Measurements from ENCODE around the gene WWOX.

Gene WWOX

DNA sequence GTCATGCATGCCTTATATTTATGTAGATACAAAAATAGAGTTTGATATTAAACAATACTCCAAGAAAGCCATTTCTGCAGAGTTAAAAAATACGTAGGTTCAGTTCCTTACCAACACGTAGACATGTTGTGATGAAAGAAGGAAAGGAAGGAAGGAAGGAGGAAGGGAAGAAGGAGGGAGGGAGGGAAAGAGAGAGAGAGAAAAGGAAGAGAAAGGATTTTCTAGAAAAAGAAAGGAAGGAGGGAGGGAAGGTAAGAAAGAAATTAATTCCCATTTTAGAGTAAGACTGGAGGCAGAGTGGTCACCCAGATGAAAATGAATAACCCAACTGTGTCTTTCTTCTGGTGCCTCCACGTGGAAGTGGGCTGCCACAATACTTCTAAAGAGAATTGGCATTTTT is 652.1 kb downstream of the WWOX start:
- DNase-seq, result no peak

DNA sequence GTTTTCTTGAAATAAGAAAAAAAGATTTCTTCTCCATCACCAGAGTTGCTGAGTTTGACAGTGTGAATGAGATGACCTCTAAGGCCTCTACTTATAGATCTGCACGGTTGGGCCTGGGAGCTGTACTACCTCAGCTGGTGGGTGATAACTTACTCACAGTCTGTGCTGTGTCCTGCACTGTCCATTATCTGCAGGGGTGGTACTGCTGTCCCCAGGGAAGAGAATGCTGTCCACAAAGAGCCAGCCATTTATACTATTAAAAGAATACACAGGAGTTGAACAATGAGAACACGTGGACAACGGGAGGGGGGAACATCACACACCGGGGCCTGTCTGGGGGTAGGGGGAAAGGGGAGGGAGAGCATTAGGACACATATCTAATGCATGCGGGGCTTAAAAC is 655.3 kb downstream of the WWOX start:
- no peak for DNase-seq

DNA sequence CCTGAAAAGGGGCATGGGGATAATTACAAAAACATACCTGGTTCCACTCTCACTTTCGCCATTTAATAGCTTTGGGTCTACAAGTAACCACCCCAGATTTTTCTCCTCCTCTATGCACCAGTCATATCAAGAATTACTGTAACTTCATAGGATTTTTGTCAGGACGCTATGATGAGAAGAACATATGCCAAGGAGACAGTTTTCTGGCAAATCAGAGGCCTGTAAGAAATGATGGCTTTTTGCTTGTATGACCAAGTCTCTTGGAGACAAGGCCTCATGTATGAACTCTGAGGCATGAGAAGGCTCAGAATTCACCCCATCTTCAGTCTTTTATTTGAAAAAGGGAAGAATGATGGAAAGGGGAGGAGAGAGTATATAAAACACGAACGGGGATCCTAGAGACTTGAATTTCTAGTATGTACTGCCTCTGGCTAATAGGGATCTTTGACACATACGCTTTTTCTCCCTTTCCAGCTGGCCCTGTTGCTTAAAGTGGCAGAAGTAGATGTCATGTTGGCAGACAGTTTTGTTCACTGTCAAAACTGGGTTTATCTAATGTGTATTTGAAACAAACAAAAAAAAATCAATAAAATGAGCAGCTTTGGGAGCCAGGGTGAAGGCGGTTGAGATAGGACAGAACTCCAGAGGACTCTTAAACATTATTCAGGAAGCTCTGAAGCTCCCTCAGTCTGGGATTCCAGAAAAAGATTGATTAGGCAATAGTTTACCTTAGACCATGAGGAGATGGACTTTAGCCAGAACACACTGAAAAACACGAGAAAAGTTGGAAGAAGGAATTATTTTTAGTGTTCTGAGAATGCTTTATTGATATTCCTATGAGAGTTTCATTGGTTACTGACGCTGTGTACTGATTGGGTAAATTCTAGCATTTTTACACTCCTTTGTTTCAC is 656.6 kb downstream of the WWOX start:
- no peak for DNase-seq

DNA sequence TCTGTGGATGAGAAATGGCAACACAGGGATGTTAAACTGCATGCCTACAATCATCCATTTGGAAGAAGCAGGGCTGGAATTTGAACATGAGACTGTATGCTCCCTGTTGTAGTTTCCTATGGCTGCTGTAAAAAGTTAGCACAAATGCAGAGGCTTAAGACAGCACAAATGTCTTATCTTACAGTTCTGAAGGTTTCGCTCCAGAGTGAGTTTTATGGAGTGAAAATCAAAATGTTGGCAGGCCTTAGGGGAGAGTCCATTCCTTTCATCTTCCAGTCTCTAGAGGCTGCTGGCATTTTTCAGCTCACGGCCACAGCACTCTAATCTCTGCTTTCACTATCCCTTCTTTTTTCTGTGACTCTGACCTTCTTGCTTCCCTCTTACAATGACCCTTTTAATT is 660.1 kb downstream of the WWOX start:
- DNase-seq, result no peak

DNA sequence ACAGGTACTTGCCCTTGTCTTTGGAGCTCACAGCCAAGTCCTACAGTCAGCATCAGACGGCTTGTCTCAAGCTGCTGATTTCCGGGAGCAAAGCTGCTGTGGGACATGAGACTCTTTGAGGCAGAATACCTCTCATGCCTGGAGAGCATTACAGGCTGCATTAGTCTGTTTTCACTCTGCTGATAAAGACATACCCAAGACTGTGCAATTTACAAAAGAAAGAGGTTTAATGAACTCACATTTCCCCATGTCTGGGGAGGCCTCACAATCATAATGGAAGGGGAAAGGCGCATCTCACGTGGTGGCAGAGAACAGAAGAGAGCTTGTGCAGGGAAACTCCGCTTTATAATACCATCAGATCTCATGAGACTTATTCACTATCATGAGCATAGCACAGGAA is 661.2 kb downstream of the WWOX start:
- no peak for DNase-seq

DNA sequence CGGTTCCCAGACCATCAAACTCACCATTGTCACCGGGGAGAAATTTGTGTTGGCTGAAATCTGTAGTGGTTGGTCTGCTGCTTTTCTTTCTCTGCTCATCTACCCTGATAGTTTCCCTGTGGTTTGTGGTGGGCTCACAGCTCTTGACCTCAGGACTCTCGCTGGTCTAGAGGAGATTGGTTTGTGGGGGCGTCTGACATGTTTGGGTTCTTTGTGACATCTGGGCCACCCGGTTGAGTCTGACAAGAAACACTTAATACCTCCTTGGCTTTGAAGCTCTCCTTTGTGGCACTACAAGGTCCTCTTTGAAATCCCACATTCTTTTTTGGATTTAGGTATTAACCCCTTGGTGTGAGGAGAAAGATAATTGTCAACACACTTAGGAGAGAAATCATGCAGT is 662.0 kb downstream of the WWOX start:
- DNase-seq, result no peak

DNA sequence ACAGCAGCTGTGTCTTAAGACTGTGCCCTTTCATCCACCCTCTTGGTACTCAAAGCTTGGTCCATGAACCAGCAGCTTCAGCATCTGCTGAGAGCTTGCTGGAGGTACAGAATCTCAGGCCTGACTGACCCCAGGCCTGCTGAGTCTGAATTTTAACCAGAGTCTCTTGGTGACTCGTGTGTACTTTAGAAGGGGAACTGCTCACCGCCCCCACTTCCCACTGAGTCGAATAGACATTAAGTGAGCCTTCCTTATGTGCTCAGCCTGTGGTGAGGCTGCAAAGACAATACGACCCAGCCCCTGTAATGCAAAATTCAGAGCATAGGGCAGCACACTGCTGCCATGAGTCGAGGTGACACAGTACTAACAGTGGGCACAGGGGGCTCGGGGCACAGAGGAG is 662.8 kb downstream of the WWOX start:
- no peak for DNase-seq

DNA sequence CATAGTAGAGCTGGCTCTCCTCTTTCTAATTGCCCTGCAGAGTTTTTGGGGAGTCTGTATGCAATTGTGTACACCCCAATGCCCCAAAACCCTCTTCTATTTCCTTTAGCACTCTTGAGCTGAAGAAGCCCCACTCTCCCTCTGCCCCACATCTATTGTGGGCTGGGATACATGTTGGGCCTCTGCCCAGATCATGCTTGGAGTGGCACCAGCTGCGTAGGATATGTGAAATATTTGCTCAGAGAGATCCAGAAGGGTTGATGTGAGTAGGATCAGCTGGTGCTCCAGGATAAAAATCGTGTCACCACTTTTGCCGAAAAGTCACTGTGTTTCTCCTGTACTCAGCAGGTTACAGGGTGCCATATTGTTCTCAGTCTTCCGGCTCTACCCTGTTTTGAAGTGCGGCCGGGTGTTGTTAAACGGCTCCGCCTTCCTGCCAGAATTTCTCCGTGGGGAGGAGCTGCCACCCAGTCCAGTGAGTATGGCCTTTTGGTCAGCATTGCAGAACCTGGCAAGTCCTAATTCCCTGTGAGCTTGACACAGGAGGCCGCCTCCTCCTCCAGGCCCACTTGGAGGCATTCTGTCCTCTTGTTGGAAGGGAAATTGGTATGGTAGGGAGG is 664.5 kb downstream of the WWOX start:
- DNase-seq, result no peak

DNA sequence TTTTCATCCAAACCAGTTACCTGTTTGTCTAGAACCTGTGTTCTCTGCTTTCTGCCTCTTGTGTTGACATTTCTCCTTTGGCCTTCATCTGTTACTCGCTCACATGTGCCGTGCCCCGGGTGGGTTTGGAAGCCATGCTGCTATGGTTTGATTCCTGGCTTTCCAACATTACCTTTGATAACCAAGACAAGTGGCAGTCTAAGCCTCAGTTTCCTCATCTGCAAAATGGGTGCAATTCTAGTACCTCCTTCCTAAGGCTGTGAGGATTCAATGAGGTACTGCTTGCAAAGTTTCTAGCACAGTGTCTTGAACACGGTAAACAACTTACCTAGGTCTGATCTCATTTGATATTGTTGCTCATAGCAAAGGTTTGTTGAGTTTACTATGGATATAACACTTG is 665.0 kb downstream of the WWOX start:
- no peak for DNase-seq

DNA sequence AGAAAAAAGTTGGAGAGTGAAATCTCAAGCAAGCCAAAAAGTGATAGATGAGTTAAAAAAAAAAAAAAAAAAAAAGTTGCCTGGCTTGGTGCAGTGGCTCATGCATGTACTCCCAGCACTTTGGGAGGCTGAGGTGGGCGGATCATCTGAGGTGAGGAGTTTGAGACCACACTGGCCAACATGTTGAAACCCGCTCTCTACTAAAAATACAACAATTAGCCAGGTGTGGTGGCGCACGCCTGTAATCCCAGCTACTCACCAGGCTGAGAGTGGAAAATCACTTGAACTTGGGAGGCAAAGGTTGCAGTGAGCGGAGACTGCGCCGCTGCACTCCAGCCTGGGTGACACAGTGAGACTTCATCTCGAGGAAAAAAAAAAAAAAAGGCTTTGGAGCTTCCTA is 668.8 kb downstream of the WWOX start:
- no peak for DNase-seq

DNA sequence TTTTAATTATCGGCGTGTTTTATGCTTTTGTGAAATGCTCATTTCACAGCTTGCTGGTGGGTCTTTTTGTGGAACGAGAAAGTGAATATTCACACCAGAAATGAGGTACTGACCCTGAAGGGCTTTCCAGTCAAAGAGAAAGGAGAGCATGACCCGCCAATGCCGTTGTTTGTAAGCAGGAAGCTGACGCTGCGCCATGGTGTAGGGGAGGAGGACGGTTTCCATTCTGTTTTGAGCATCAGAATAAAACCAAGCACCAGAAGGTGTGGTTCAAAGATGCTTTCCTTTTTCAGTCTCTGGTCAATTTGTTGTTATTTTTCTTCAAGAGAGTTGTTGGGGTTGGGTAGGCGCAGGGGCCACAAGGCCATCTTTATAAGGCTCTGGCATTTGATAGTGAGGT is 669.3 kb downstream of the WWOX start:
- DNase-seq, result no peak

DNA sequence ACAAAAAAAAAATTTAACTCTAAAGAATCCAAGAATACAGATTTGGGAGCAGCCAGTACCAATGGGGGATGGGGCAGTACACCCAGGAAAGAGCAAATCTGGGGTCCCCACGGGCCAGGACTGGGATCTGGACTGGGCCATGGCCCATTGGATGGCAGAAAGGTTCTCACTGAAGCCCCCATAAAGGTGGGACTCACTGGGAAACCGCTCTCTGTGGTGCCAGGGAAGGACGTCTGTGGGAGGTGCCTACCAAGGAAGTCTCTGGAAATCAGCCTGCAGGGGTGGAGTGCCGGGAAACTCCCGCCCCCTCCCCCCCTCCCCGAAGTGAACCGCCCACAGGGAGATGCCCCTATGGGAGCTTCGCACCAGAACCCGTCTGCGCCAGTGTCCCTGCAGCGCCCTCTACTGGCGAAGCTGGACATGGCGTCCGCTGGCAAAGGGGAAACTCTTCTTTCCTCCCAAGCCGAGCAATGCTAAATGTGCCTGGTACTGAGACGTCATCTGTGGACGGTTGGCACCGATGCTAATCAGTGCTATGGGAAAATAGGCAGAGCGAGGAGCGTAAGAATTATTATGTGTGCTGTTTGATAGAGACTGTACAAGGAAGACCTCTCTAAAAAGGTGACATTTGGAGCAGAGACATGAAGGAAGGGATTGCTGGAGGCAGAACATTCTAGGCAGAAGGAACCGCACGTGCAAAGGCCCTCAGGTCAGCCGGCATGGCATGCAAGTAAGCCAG is 671.1 kb downstream of the WWOX start:
- peak; percentile 45 for DNase-seq

DNA sequence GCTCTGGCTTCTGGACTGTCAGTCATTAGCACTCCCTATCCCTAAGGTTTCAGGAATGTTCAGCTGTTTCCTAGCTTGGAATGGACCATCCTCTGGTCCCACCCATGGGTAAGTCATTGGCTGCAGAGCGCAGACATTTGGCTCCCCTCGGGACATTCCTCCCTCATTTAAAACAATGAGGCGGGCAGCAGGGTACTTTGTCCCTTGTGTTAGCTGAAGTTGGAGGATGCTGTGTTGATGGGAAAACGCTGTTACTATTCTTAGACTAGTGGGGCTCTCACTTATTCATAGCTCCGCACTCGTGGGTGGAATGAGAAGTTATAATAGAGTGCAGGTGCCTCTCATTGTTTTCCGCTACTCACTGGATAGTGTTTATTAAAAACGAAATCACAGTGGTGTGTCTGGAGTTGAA is 673.8 kb downstream of the WWOX start:
- no peak for DNase-seq

DNA sequence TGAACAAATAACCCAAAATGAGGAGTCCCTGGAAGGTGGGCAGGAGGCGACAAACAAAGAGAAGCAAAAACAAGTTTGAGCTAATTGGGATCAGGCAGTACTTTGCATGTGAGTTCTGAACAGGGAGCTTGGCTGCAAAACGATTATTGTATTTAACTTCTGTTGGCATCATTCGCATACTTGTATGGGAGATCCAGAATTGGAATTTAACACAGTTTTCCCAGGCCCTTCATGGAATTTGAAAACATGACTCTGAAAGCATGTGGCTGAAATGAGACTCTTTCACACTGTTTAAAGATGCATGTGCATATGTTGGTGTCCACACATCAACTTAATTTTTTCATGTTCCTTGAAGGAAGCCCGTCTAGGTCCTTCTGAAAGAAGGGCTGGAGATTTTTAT is 674.3 kb downstream of the WWOX start:
- no peak for DNase-seq

DNA sequence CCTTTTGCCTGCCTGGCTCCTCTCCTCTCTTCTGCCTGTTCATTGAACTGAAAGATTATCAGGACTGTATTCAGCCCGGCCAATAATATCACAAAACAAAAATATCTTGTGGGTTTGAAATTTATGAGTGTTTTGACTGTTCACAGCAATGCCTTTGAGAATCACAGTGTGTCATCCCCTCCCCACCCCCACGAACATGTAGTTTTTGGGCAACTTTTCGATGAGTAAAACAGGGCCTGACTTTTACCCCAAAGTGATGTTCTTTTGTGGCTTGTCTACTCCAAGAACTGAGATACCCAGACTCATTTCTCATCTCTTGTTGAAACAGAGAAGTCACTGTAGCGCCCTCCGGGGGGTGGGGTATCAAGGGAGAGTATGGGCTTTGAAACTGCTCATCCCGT is 675.7 kb downstream of the WWOX start:
- DNase-seq, result no peak

DNA sequence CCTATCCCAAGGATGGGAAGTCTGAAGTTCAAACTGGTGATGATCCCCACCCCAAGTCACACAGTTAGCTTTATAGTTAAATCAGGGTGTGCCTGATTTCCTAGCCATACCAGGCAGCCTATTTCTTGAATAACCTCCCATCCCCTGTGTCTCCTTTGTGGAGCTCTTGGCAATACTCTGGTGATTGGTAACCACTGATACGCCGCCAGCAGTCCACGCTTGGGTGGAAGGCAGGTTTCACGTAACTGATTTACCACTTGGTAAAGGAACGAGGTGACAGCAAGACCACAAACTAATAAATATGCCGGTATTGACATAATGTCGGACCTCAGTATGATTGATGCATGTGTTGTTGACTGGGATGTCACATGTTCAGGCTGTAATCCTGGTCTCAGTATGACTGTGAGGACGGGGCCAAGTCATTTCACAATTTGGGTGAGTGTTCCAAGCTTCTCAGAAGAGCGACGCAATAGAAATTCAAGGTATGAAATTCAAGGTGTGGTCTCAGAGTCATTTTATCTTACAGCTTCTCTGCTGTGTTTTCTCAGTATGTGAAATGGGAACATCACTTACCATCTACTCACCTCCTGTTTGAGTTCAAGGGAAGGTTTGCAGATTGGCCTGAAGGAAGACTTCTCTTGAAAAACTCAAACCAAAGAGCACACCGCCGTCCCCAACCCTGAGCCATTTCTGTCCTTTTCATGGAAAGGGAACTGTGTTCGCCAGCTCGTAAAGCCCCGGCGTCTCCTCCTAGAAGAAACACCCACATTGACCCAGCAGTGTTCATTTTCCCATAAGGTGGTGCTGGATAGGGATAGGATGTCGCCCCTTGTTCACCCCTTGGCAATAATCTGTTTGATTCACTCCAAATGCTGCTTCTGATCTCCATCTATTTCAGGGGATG is 678.9 kb downstream of the WWOX start:
- no peak for DNase-seq

DNA sequence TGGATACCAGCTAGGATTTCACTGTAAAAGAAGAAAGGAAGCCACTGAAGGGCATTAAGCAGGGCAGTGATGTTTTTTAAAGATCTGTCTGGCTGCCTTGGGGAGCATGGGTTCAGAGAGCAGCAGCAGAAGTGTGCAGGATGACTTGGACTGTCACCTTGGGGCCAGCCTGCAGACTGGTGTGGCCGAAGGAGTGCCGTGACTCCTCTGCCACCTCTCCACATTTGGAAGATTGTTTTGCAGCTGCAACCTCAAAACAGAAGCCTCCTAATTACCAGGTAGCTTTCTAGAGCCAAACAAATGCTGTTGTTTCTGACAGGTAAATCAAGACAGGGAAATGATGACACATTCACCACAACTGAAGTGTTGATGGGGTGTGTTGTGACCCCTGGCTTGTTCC is 681.4 kb downstream of the WWOX start:
- DNase-seq, result no peak

DNA sequence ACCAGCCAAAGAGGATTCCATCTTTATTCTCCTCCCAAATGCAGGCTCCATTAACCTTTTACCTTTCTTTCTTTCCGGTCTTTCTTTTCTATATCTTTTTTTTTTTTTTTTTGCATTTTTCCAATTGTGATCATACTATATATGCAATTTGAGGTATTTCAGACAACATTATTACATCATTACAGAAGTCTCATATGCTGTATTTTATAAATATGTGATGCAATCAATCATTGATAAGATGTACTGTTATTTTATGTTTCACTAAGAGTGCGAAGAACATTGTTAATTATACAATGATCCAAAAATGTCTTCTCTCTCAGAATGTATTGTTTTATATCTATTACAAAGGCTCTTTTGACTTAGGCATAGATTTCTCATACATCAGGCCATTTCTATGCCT is 683.1 kb downstream of the WWOX start:
- no peak for DNase-seq

DNA sequence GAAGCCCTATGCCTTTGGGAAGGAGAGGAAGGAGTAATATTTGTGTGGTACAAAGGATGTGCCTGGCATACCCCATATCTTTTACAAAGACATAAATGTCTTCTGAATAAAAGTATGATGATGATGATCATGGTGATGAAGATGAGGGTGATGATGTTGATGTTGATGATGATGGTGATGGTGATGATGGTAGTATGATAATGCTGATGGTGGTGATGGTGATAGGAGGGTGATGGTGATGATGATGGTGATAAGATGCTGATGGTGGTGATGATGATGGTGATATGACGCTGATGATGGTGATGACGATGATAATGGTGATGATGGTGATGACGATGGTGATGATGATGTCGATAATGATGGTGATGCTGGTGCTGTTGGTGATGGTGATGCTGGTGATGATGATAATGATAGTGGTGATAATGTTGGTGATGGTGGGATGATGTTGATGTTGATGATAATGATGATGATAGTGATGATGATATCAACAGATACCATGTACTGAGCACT is 684.2 kb downstream of the WWOX start:
- no peak for DNase-seq

DNA sequence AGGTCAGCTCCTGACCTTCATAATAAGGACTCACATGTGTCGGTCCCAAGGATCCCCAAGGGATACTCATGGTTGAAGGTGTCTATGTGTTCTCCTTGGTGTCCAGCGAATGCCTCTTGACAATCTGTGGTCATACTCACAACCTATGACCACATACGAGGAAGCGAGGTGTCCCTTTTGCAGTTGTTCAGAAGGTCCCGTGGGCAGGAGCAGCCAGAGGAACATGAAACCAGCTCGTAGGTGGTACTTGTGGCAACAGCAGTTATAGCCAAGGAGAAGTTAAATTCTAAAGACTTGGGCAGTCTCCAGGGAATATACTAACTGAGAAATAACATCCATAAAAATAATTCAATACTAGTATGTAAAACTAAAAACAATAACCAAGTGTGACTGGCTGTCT is 685.3 kb downstream of the WWOX start:
- no peak for DNase-seq

DNA sequence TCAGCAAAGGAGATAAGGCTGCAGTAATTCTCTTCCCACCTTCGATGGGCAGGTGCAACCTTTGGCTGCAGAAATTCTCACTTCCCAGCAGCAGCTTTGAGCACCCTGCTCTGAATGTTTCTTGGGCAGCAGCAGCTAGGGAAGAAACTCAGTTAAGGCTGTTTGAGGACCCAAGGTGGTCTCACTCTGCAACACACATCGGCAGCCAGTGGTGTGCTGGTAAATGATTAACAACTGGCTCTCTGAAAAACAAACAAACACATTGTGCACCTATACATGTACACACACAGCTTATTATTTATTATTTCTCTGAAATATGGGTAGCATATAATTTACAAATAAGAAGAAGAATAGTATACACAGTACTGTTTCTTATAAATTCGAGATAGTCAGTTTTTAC is 685.8 kb downstream of the WWOX start:
- no peak for DNase-seq

DNA sequence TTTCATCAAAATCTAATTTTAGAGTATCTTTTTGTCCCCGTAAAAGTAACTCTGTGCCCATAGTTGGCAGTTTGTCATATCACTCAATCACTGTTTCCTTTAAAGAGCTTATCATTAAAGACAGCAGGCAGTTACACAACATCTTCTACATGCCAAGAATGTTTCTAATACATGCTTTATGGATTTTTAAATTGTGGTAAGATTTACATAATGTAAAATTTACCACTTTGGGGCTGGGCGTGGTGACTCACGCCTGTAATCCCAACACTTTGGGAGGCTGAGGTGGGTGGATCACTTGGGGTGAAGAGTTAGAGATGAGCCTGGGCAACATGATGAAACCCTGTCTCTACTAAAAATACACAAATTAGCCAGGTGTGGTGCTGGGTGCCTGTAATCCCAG is 687.2 kb downstream of the WWOX start:
- DNase-seq, result no peak

DNA sequence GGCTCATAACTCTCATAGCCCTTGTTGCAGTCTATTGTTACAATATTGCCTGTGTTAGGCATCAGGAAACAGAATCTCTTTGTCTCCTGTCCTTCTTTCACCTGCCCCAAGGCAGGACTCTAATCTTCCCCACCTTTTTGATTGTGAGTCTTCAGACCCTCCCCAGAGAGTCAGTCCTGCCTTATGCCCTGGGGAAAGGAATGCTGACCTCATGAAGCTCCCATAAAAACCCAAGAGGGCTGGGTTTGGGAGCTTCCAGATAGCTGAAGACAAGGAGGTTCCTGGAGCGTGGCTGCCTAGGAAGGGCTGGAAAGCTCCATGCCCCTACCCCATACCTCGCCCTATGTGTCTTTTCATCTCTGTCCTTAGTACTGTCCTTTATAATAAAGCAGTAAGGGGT is 688.8 kb downstream of the WWOX start:
- no peak for DNase-seq

Measured in KG1 (cell line).